BLaER1 (cell line): ENCODE data around the gene USP24.
"Not testable (repeated sequence)": the region's sequence is repeated elsewhere in the genome, so short reads cannot be mapped to it uniquely, and the experiment has no call there.

ENCODE experiments used
- H3K27ac ChIP-seq: shearing (Covaris generic); formaldehyde crosslinking; 2 replicates; pipeline ENCODE4 v1.8.1; 2022
- H3K27me3 ChIP-seq: shearing (Covaris generic); formaldehyde crosslinking; 2 replicates; pipeline ENCODE4 v1.8.1; 2022
- H3K36me3 ChIP-seq: shearing (Covaris generic); formaldehyde crosslinking; 2 replicates; pipeline ENCODE4 v1.8.1; 2022
- H3K4me1 ChIP-seq: shearing (Covaris generic); formaldehyde crosslinking; 2 replicates; pipeline ENCODE4 v1.8.1; 2022
- H3K4me2 ChIP-seq: shearing (Covaris generic); formaldehyde crosslinking; 2 replicates; pipeline ENCODE4 v1.8.1; 2022
- H3K4me3 ChIP-seq: shearing (Covaris generic); formaldehyde crosslinking; 2 replicates; pipeline ENCODE4 v1.8.1; 2022
- H3K9ac ChIP-seq: shearing (Covaris generic); formaldehyde crosslinking; 2 replicates; pipeline ENCODE4 v1.8.1; 2022
- H3K9me3 ChIP-seq: shearing (Covaris generic); formaldehyde crosslinking; 2 replicates; pipeline ENCODE4 v1.8.1; 2022
- H4K20me1 ChIP-seq: shearing (Covaris generic); formaldehyde crosslinking; 2 replicates; pipeline ENCODE4 v1.8.1; 2022
- Cebpa-rat ChIP-seq: shearing (Covaris generic); IDR thresholded peaks from 2 replicates; pipeline ENCODE4 v1.8.1; 2022

USP24 gene

GRCh38 chr1:55203064-55203463 is 12.1 kb downstream of the USP24 start:
- Histone ChIP-seq H3K27ac (no peak overlapping the region), H3K9me3 (peaks cover 16% of the 10 kb centered on the region), H3K9ac (no peak overlapping the region), H4K20me1 (peaks cover 91% of the 10 kb centered on the region), H3K4me1 (no peaks in the 10 kb centered on the region), H3K4me2 (no peak overlapping the region), H3K4me3 (no peak overlapping the region), H3K27me3 (no peaks in the 10 kb centered on the region), H3K36me3 (peaks cover 64% of the 10 kb centered on the region)
- TF ChIP-seq Cebpa-rat: no peak

GRCh38 chr1:55200667-55201066 is 14.5 kb downstream of the USP24 start:
- Histone ChIP-seq H3K9ac (no peak overlapping the region), H4K20me1 (peaks cover 90% of the 10 kb centered on the region), H3K4me1 (peaks cover 6% of the 10 kb centered on the region; the same call in 1 of the 2 replicates), H3K9me3 (peaks cover 16% of the 10 kb centered on the region), H3K36me3 (peaks cover 61% of the 10 kb centered on the region), H3K4me3 (no peak overlapping the region), H3K4me2 (no peak overlapping the region), H3K27me3 (no peaks in the 10 kb centered on the region), H3K27ac (no peak overlapping the region)
- no peak for TF ChIP-seq Cebpa-rat

- peaks cover 66% of the 10 kb centered on the region for H3K36me3 ChIP-seq
- H3K4me3 ChIP-seq, H3K4me2 ChIP-seq, H3K9ac ChIP-seq, H3K27ac ChIP-seq, H3K27me3 ChIP-seq: not testable (repeated sequence)
- H3K4me1 ChIP-seq: peaks cover 15% of the 10 kb centered on the region; the same call in 1 of the 2 replicates
- H4K20me1 ChIP-seq: peaks cover 90% of the 10 kb centered on the region
- H3K9me3 ChIP-seq: peaks cover 16% of the 10 kb centered on the region
Observed at GRCh38 chr1:55199735-55200134, 15.4 kb downstream of the USP24 start.

- no peak overlapping the region for H3K9ac ChIP-seq
- peaks cover 16% of the 10 kb centered on the region for H3K9me3 ChIP-seq
- peaks cover 16% of the 10 kb centered on the region; the same call in 1 of the 2 replicates for H3K4me1 ChIP-seq
- TF ChIP-seq Cebpa-rat: no peak
- H3K4me3 ChIP-seq: no peak overlapping the region
- H3K27ac ChIP-seq: no peak overlapping the region
- H3K36me3 ChIP-seq: peaks cover 77% of the 10 kb centered on the region
- no peak overlapping the region for H3K4me2 ChIP-seq
- no peaks in the 10 kb centered on the region for H3K27me3 ChIP-seq
- H4K20me1 ChIP-seq: peaks cover 90% of the 10 kb centered on the region
Observed at GRCh38 chr1:55198044-55198443, 17.1 kb downstream of the USP24 start.

GRCh38 chr1:55197099-55197498 is 18.1 kb downstream of the USP24 start:
- H3K4me2 ChIP-seq: no peak overlapping the region
- H3K9ac ChIP-seq: no peak overlapping the region
- no peak overlapping the region for H3K27ac ChIP-seq
- H4K20me1 ChIP-seq: peaks cover 90% of the 10 kb centered on the region
- TF ChIP-seq Cebpa-rat: no peak
- peaks cover 68% of the 10 kb centered on the region for H3K36me3 ChIP-seq
- H3K27me3 ChIP-seq: no peaks in the 10 kb centered on the region
- no peak overlapping the region for H3K4me3 ChIP-seq
- peaks cover 16% of the 10 kb centered on the region; the same call in 1 of the 2 replicates for H3K4me1 ChIP-seq
- peaks cover 16% of the 10 kb centered on the region for H3K9me3 ChIP-seq

- no peak overlapping the region for H3K27ac ChIP-seq
- peaks cover 90% of the 10 kb centered on the region for H4K20me1 ChIP-seq
Observed at GRCh38 chr1:55196433-55197035, 18.6 kb downstream of the USP24 start.

GRCh38 chr1:55195521-55196233 is 19.5 kb downstream of the USP24 start:
- Histone ChIP-seq H3K4me3 (no peak overlapping the region), H3K4me1 (peaks cover 16% of the 10 kb centered on the region; the same call in 1 of the 2 replicates), H3K9ac (no peak overlapping the region), H3K27ac (no peak overlapping the region), H3K4me2 (no peak overlapping the region), H3K9me3 (peaks cover 10% of the 10 kb centered on the region), H4K20me1 (peaks cover 90% of the 10 kb centered on the region), H3K27me3 (no peaks in the 10 kb centered on the region), H3K36me3 (peaks cover 64% of the 10 kb centered on the region)
- TF ChIP-seq Cebpa-rat: no peak; the same call in 1 of the 2 replicates

More at GRCh38 chr1:55196433-55197035, 18.6 kb downstream of the USP24 start:
- Histone ChIP-seq H3K4me1 (peaks cover 16% of the 10 kb centered on the region; the same call in 1 of the 2 replicates), H3K4me3 (no peak overlapping the region), H3K4me2 (no peak overlapping the region), H3K9me3 (peaks cover 16% of the 10 kb centered on the region), H3K9ac (no peak overlapping the region), H3K36me3 (peaks cover 68% of the 10 kb centered on the region), H3K27me3 (no peaks in the 10 kb centered on the region)
- no peak for TF ChIP-seq Cebpa-rat

- peaks cover 91% of the 10 kb centered on the region for H4K20me1 ChIP-seq
- H3K4me1 ChIP-seq: peaks cover 16% of the 10 kb centered on the region; the same call in 1 of the 2 replicates
- no peak overlapping the region for H3K9ac ChIP-seq
- peaks cover 3% of the 10 kb centered on the region for H3K9me3 ChIP-seq
- H3K4me3 ChIP-seq: no peak overlapping the region
- H3K36me3 ChIP-seq: peaks cover 63% of the 10 kb centered on the region
- no peak overlapping the region for H3K27ac ChIP-seq
- H3K27me3 ChIP-seq: no peaks in the 10 kb centered on the region
- no peak for TF ChIP-seq Cebpa-rat
- no peak overlapping the region for H3K4me2 ChIP-seq
Observed at GRCh38 chr1:55194851-55195250, 20.3 kb downstream of the USP24 start.

- H3K4me3 ChIP-seq: no peak overlapping the region
- TF ChIP-seq Cebpa-rat: no peak
- H3K27me3 ChIP-seq: no peaks in the 10 kb centered on the region
- no peak overlapping the region for H3K4me2 ChIP-seq
- H4K20me1 ChIP-seq: peaks cover 90% of the 10 kb centered on the region
- no peak overlapping the region for H3K27ac ChIP-seq
- no peak overlapping the region for H3K9ac ChIP-seq
- H3K9me3 ChIP-seq: peaks cover 13% of the 10 kb centered on the region
- peaks cover 51% of the 10 kb centered on the region for H3K36me3 ChIP-seq
- H3K4me1 ChIP-seq: peaks cover 16% of the 10 kb centered on the region; the same call in 1 of the 2 replicates
Observed at GRCh38 chr1:55192093-55192492, 23.1 kb downstream of the USP24 start.

GRCh38 chr1:55191219-55191952 is 23.8 kb downstream of the USP24 start:
- Histone ChIP-seq H3K9me3 (peaks cover 17% of the 10 kb centered on the region), H4K20me1 (peaks cover 90% of the 10 kb centered on the region), H3K4me1 (peaks cover 12% of the 10 kb centered on the region; the same call in 1 of the 2 replicates), H3K36me3 (peaks cover 49% of the 10 kb centered on the region)
- not testable (repeated sequence) for H3K27me3 ChIP-seq, H3K4me2 ChIP-seq, H3K27ac ChIP-seq, H3K4me3 ChIP-seq, H3K9ac ChIP-seq
